ENCODE results near the gene TANC1. TPM values are rescaled to one million over a fixed set of nuclear protein-coding genes. Genes with fewer than 3 reads are reported as not detected.

Gene TANC1
- total RNA-seq, 1 donor from 2014 or later, result 84.1 TPM

- TF ChIP-seq, protein P1, sequence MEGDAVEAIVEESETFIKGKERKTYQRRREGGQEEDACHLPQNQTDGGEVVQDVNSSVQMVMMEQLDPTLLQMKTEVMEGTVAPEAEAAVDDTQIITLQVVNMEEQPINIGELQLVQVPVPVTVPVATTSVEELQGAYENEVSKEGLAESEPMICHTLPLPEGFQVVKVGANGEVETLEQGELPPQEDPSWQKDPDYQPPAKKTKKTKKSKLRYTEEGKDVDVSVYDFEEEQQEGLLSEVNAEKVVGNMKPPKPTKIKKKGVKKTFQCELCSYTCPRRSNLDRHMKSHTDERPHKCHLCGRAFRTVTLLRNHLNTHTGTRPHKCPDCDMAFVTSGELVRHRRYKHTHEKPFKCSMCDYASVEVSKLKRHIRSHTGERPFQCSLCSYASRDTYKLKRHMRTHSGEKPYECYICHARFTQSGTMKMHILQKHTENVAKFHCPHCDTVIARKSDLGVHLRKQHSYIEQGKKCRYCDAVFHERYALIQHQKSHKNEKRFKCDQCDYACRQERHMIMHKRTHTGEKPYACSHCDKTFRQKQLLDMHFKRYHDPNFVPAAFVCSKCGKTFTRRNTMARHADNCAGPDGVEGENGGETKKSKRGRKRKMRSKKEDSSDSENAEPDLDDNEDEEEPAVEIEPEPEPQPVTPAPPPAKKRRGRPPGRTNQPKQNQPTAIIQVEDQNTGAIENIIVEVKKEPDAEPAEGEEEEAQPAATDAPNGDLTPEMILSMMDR (IDR thresholded peaks at IDR 0.05; ENCODE audit: unreplicated experiment), result no peak
- peak overlapping the region; percentile 32 for H3K27ac Mint-ChIP-seq (ENCODE audit: unreplicated experiment)
- peaks cover 56% of the 10 kb centered on the region for H3K36me3 Mint-ChIP-seq (ENCODE audit: low read depth, unreplicated experiment)
- no peak overlapping the region for H3K4me3 Mint-ChIP-seq (ENCODE audit: unreplicated experiment)
- no peak for DNase-seq (ENCODE audit: low spot score)
- peaks cover 4% of the 10 kb centered on the region for H3K27me3 Mint-ChIP-seq (ENCODE audit: unreplicated experiment)
- peaks cover 11% of the 10 kb centered on the region for H3K9me3 Mint-ChIP-seq (ENCODE audit: unreplicated experiment)
- peaks cover 10% of the 10 kb centered on the region for H3K4me1 Mint-ChIP-seq (ENCODE audit: unreplicated experiment)
These were observed 41.5 kb downstream of the TANC1 start for GRCh38 chr2:159009940-159010339.

- peaks cover 4% of the 10 kb centered on the region for H3K27me3 Mint-ChIP-seq (ENCODE audit: unreplicated experiment)
- H3K4me3 Mint-ChIP-seq (ENCODE audit: unreplicated experiment), result no peak overlapping the region
- TF ChIP-seq, protein P1 (IDR thresholded peaks at IDR 0.05; ENCODE audit: unreplicated experiment), result no peak
- H3K27ac Mint-ChIP-seq (ENCODE audit: unreplicated experiment), result peak overlapping the region; percentile 32
- peaks cover 56% of the 10 kb centered on the region for H3K36me3 Mint-ChIP-seq (ENCODE audit: low read depth, unreplicated experiment)
- no peak for DNase-seq (ENCODE audit: low spot score)
- peaks cover 10% of the 10 kb centered on the region for H3K4me1 Mint-ChIP-seq (ENCODE audit: unreplicated experiment)
- peaks cover 12% of the 10 kb centered on the region for H3K9me3 Mint-ChIP-seq (ENCODE audit: unreplicated experiment)
These were observed 41.9 kb downstream of the TANC1 start for GRCh38 chr2:159010340-159010739.

GRCh38 chr2:159010963-159011362 lies 42.5 kb downstream of the TANC1 start:
- Mint-ChIP-seq H3K36me3 (ENCODE audit: low read depth, unreplicated experiment) (peaks cover 63% of the 10 kb centered on the region), H3K4me3 (ENCODE audit: unreplicated experiment) (peak overlapping the region; percentile 17), H3K9me3 (ENCODE audit: unreplicated experiment) (peaks cover 18% of the 10 kb centered on the region), H3K27me3 (ENCODE audit: unreplicated experiment) (peaks cover 5% of the 10 kb centered on the region), H3K27ac (ENCODE audit: unreplicated experiment) (no peak overlapping the region), H3K4me1 (ENCODE audit: unreplicated experiment) (peaks cover 10% of the 10 kb centered on the region)
- TF ChIP-seq, protein P1 (IDR thresholded peaks at IDR 0.05; ENCODE audit: unreplicated experiment), result no peak
- no peak for DNase-seq (ENCODE audit: low spot score)

- H3K4me3 Mint-ChIP-seq (ENCODE audit: unreplicated experiment), result peak overlapping the region; percentile 64
- TF ChIP-seq, protein P1 (IDR thresholded peaks at IDR 0.05; ENCODE audit: unreplicated experiment), result no peak
These were observed 43.7 kb downstream of the TANC1 start for GRCh38 chr2:159012142-159012541.

DNA sequence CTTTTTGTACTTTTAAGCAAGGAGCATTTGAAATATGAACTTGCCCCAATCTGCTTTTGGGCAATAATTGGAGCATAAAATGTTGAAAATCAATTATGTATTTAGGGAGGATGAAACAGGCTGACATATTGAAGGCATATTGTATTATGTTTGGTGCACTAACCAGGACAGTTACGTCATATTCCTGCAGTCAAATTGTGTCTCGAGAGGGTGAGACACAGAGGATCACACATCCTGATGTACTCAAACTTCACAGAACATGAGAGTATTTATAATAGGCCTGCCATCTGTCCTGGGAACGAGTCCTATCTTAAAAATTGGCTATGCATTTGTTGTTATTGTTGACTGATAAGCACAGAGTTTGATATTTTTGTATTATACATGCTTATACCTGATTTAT lies 44.7 kb downstream of the TANC1 start:
- DNase-seq (ENCODE audit: low spot score), result no peak
- Mint-ChIP-seq H3K27ac (ENCODE audit: unreplicated experiment) (no peak overlapping the region), H3K36me3 (ENCODE audit: low read depth, unreplicated experiment) (peaks cover 62% of the 10 kb centered on the region), H3K4me1 (ENCODE audit: unreplicated experiment) (peaks cover 10% of the 10 kb centered on the region), H3K4me3 (ENCODE audit: unreplicated experiment) (peak overlapping the region; percentile 22), H3K9me3 (ENCODE audit: unreplicated experiment) (peaks cover 21% of the 10 kb centered on the region), H3K27me3 (ENCODE audit: unreplicated experiment) (peaks cover 4% of the 10 kb centered on the region)
- TF ChIP-seq, protein P1 (IDR thresholded peaks at IDR 0.05; ENCODE audit: unreplicated experiment), result no peak

More at GRCh38 chr2:159012142-159012541, 43.7 kb downstream of the TANC1 start:
- Mint-ChIP-seq H3K36me3 (ENCODE audit: low read depth, unreplicated experiment) (peaks cover 71% of the 10 kb centered on the region), H3K9me3 (ENCODE audit: unreplicated experiment) (peaks cover 21% of the 10 kb centered on the region), H3K4me1 (ENCODE audit: unreplicated experiment) (peaks cover 10% of the 10 kb centered on the region), H3K27ac (ENCODE audit: unreplicated experiment) (no peak overlapping the region), H3K27me3 (ENCODE audit: unreplicated experiment) (peaks cover 5% of the 10 kb centered on the region)
- no peak for DNase-seq (ENCODE audit: low spot score)
